ENCODE data around the gene SNED1. TPM values are rescaled to one million over a fixed set of nuclear protein-coding genes. Genes with fewer than 3 reads are reported as not detected.

Gene SNED1
- total and polyA plus RNA-seq, 9 of the 15 experiments (the other 6 are each of a cell fraction or from before 2014, with no cell fraction given): 0.03 to 0.07 (median 0.05) TPM; not detected in 5

- Histone ChIP-seq H3K9ac (ENCODE audit: insufficient read depth in 1 of 2, low read depth in 2 of 2, low read length in 2 of 2) (no peak overlapping the region), H3K4me3 (no peak overlapping the region), H3K27ac (ENCODE audit: extremely low read depth, low read depth, low read length) (no peak overlapping the region), H3K4me1 (replicated peaks in 1 of 2; ENCODE audit: control insufficient read depth in 2 of 2, insufficient read depth in 2 of 2, low read length in 2 of 2) (peaks cover 0 to 12% of the 10 kb centered on the region in 2 experiments; a peak in 2 of 5 replicates), H3K36me3 (ENCODE audit: control insufficient read depth, insufficient read depth, low read length) (no peaks in the 10 kb centered on the region), H3K9me3 (replicated peaks; ENCODE audit: control insufficient read depth, insufficient read depth, low read depth, low read length) (no peaks in the 10 kb centered on the region), H3K79me2 (ENCODE audit: control insufficient read depth, insufficient read depth, low read length) (no peaks in the 10 kb centered on the region), H3K4me2 (ENCODE audit: insufficient read depth, low read length) (no peak overlapping the region), H2AFZ (ENCODE audit: low read depth, low read length) (no peak overlapping the region), H3K27me3 (ENCODE audit: control insufficient read depth in 2 of 2, insufficient read depth in 2 of 2, low read length in 2 of 2) (peaks cover 0 to 47% of the 10 kb centered on the region in 2 experiments; a peak in 2 of 5 replicates), H4K20me1 (replicated peaks; ENCODE audit: control insufficient read depth, insufficient read depth, low read length) (peaks cover 11% of the 10 kb centered on the region; the same call in 1 of the 2 replicates), H3K9me1 (ENCODE audit: control insufficient read depth, insufficient read depth, low read length) (no peaks in the 10 kb centered on the region)
- ATAC-seq: 0 out of 3 replicates have a peak, but pooled peaks have one; percentile 28
- intact Hi-C loops (cut with micrococcal nuclease): no loop called here
- no TSS peak for BruUV-seq (replicated peaks)
- POLR2A ChIA-PET: no interaction called here
- in situ Hi-C loops (cut with MboI): no loop called here
- FAIRE-seq: no peak
- DNase-seq (ENCODE audit: extremely low read depth in 1 of 4, low spot score in 3 of 4): peak in 1 of 4 experiments; percentile 30
- 3% methylated on average over 29 of the region's 33 CpGs for WGBS (ENCODE audit: insufficient coverage, low coverage, missing lambda C conversion rate)
- CTCF ChIA-PET (ENCODE audit: low intra/inter-chr PET ratio): no interaction called here
- TF ChIP-seq ETV1 (tag; conservative IDR thresholded peaks at IDR 0.05; ENCODE audit: low read depth) (0 out of 2 replicates have a peak, but pooled peaks have one; percentile 23), FOS (IDR thresholded peaks at IDR 0.05; ENCODE audit: extremely low read depth, insufficient read length) (no peak), ATF3 (IDR thresholded peaks at IDR 0.05) (peak; percentile 67), ATF3 (CRISPR knock-in tag; conservative IDR thresholded peaks at IDR 0.05) (no peak), YY1 (IDR thresholded peaks at IDR 0.05; ENCODE audit: borderline replicate concordance in 1 of 3, control insufficient read depth in 1 of 3, extremely low read depth in 1 of 3, insufficient read depth in 3 of 3, insufficient read length in 1 of 3, insufficient replicate concordance in 2 of 3, low read depth in 1 of 3, low read length in 2 of 3) (peak in 1 of 3 experiments; percentile 47), BCLAF1 (IDR thresholded peaks at IDR 0.05; ENCODE audit: borderline replicate concordance in 1 of 2, control insufficient read depth in 1 of 2, low read depth in 2 of 2, low read length in 1 of 2) (no peak), ZNF311 (CRISPR knock-in tag; IDR thresholded peaks at IDR 0.05) (no peak), FOXA1 (IDR thresholded peaks at IDR 0.05; ENCODE audit: borderline replicate concordance) (no peak), ZNF584 (CRISPR knock-in tag; IDR thresholded peaks at IDR 0.05; ENCODE audit: low read depth) (no peak), ARID1B (IDR thresholded peaks at IDR 0.05) (0 out of 2 replicates have a peak, but pooled peaks have one; percentile 11), FOSL1 (tag; conservative IDR thresholded peaks at IDR 0.05) (peak; percentile 88), CBFA2T3 (IDR thresholded peaks at IDR 0.05) (peak; percentile 13; the same call in 1 of the 2 replicates), JUN (IDR thresholded peaks at IDR 0.05; ENCODE audit: borderline replicate concordance, low read depth, low read length) (peak; percentile 26; the same call in 1 of the 2 replicates), JUN (CRISPR knock-in tag; IDR thresholded peaks at IDR 0.05; ENCODE audit: borderline replicate concordance) (no peak), DDX20 (tag; IDR thresholded peaks at IDR 0.05; ENCODE audit: low read depth) (no peak), BHLHE40 (IDR thresholded peaks at IDR 0.05; ENCODE audit: low read length) (0 out of 2 replicates have a peak, but pooled peaks have one; percentile 7)
Observed at GRCh38 chr2:240991378-240992263, 6.8 kb upstream of the SNED1 start.
